ENCODE measurements around the gene C17orf100. TPM values are rescaled to one million over a fixed set of nuclear protein-coding genes. Genes with fewer than 3 reads are reported as not detected.

C17orf100 gene
- total RNA-seq, 4 donors from 2014 or later = 1.9 to 3.3 (median 2.4) TPM

- Histone ChIP-seq H3K27ac (no peak overlapping the region), H3K9me3 (no peaks in the 10 kb centered on the region), H3K36me3 (peaks cover 12% of the 10 kb centered on the region), H3K4me1 (peaks cover 45% of the 10 kb centered on the region), H3K27me3 (no peaks in the 10 kb centered on the region), H3K4me3 (no peak overlapping the region)
- TF ChIP-seq POLR2AphosphoS5 (IDR thresholded peaks at IDR 0.05) (no peak), CTCF (IDR thresholded peaks at IDR 0.05) (no peak), POLR2A (IDR thresholded peaks at IDR 0.05) (no peak), EP300 (IDR thresholded peaks at IDR 0.05) (no peak)
- 84% methylated on average over 23 of the region's 24 CpGs for WGBS
- DNase-seq (ENCODE audit: low spot score in 2 of 2) = no peak
Measured at GRCh38 chr17:6638046-6638908, 13.3 kb upstream of the C17orf100 start.

- H3K9me3 ChIP-seq = no peaks in the 10 kb centered on the region
- no peak overlapping the region for H3K27ac ChIP-seq
- H3K4me3 ChIP-seq = peak overlapping the region; percentile 89
- TF ChIP-seq POLR2AphosphoS5 (IDR thresholded peaks at IDR 0.05) = no peak
- no peak for TF ChIP-seq POLR2A (IDR thresholded peaks at IDR 0.05)
- DNase-seq (ENCODE audit: low spot score in 2 of 2) = no peak
- 5% methylated on average over 4 of the region's 15 CpGs for WGBS
- H3K27me3 ChIP-seq = no peaks in the 10 kb centered on the region
- peaks cover 51% of the 10 kb centered on the region for H3K4me1 ChIP-seq
- H3K36me3 ChIP-seq = peaks cover 10% of the 10 kb centered on the region
Measured at GRCh38 chr17:6639014-6639585, 12.5 kb upstream of the C17orf100 start.

GRCh38 chr17:6639586-6640535 is 11.7 kb upstream of the C17orf100 start:
- no peak for TF ChIP-seq CTCF (IDR thresholded peaks at IDR 0.05)
- no peak for TF ChIP-seq POLR2A (IDR thresholded peaks at IDR 0.05)
- TF ChIP-seq EP300 (IDR thresholded peaks at IDR 0.05) = no peak
- TF ChIP-seq POLR2AphosphoS5 (IDR thresholded peaks at IDR 0.05) = no peak
- no peak for DNase-seq (ENCODE audit: low spot score in 2 of 2)
- peaks cover 56% of the 10 kb centered on the region for H3K4me1 ChIP-seq
- WGBS = 1% methylated on average over 49 of the region's 67 CpGs
- peak overlapping the region; percentile 89 for H3K4me3 ChIP-seq
- H3K27ac ChIP-seq = peak overlapping the region; percentile 86
- no peaks in the 10 kb centered on the region for H3K27me3 ChIP-seq
- H3K36me3 ChIP-seq = peaks cover 10% of the 10 kb centered on the region
- no peaks in the 10 kb centered on the region for H3K9me3 ChIP-seq

- H3K4me1 ChIP-seq = peaks cover 61% of the 10 kb centered on the region
- WGBS = 0% methylated on average over 2 of the region's 52 CpGs
- no peaks in the 10 kb centered on the region for H3K9me3 ChIP-seq
- H3K36me3 ChIP-seq = peaks cover 10% of the 10 kb centered on the region
- DNase-seq (ENCODE audit: low spot score in 2 of 2) = peak; percentile 94 to 96
- peak within 1 kb of the TSS; percentile 86 for H3K27ac ChIP-seq
- TF ChIP-seq CTCF (IDR thresholded peaks at IDR 0.05) (no peak), POLR2A (IDR thresholded peaks at IDR 0.05) (peak; percentile 15 to 78), POLR2AphosphoS5 (IDR thresholded peaks at IDR 0.05) (peak; percentile 76 to 86 (median 81))
- no peaks in the 10 kb centered on the region for H3K27me3 ChIP-seq
- peak within 1 kb of the TSS; percentile 89 for H3K4me3 ChIP-seq
Measured at GRCh38 chr17:6640536-6641246, 10.9 kb upstream of the C17orf100 start, which contains the start of the genes KIAA0753 and TXNDC17. KIAA0753 (minus strand) TSS chr17:6640711; CDS start chr17:6635103, 5,608 bp downstream. TXNDC17 (plus strand) TSS chr17:6641060; CDS start chr17:6641083, 23 bp downstream.

All from suprapubic skin (tissue), 4 donors.